SK-N-SH (cell line): ENCODE measurements around the gene TNFAIP8L1. TPM values are rescaled to one million over a fixed set of nuclear protein-coding genes. Genes with fewer than 3 reads are reported as not detected.
A peak's percentile ranks its signal among the peaks of the same experiment; 100 is the strongest.

ENCODE experiments used
- CTCF ChIA-PET: fragments of 300-600, 350-600 bp; formaldehyde crosslinking; extraction: SDS; loops from one replicate; lab custom pipeline; 2021; lab: Yijun Ruan, JAX
- POLR2A ChIA-PET: fragments of 350-600 bp; sonication (Branson Sonifier 250); formaldehyde crosslinking; extraction: SDS; loops from one replicate; lab custom pipeline; 2020; ENCODE audit warnings: antibody characterized with exemption, inconsistent platforms; lab: Yijun Ruan, JAX
- DNase-seq: peaks from one replicate; pipeline ENCODE4 v3.0.0; 2012
- H2AFZ ChIP-seq: fragments of 200-600 bp; sonication (generic); 2 replicates; pipeline ENCODE4 v1.8.1; 2016; ENCODE audit warnings: antibody characterized with exemption, mild to moderate bottlenecking, low read depth
- H3F3A ChIP-seq: fragments of 200-600 bp; sonication (generic); replicated peaks from 2 replicates; pipeline ENCODE3; 2016; ENCODE audit warnings: antibody characterized with exemption, mild to moderate bottlenecking; ENCODE audit not compliant: insufficient read depth
- H3K27ac ChIP-seq, 2 experiments: fragments of 200-500 bp in 1 of 2; fragments of 200-600 bp in 1 of 2; sonication (Bioruptor generic) in 1 of 2; sonication (generic), shearing (Covaris generic) in 1 of 2; 2 replicates each; pipeline versions ENCODE4 v1.5.1 to v1.6.1; 2014 to 2016; ENCODE audit warnings: low read depth in 2 of 2, inconsistent platforms in 1 of 2, low read length in 1 of 2, mild to moderate bottlenecking in 1 of 2, mixed read lengths in 1 of 2
- H3K27me3 ChIP-seq: fragments of 200-600 bp; sonication (generic), shearing (Covaris generic); 2 replicates; pipeline ENCODE4 v1.6.1; 2016; ENCODE audit warnings: mixed run types; ENCODE audit not compliant: insufficient read depth
- H3K36me3 ChIP-seq, 2 experiments: fragments of 200-500 bp in 1 of 2; fragments of 200-600 bp in 1 of 2; sonication (Bioruptor generic) in 1 of 2; sonication (generic) in 1 of 2; replicated peaks in 1 of 2; 2 replicates each; pipeline versions ENCODE3 to v1.5.1; 2014 to 2016; ENCODE audit warnings: low read length in 1 of 2, mild to moderate bottlenecking in 1 of 2; ENCODE audit not compliant: insufficient read depth in 2 of 2, control insufficient read depth in 1 of 2
- H3K4me1 ChIP-seq, 2 experiments: fragments of 200-500 bp in 1 of 2; fragments of 200-600 bp in 1 of 2; sonication (Bioruptor generic) in 1 of 2; sonication (generic), shearing (Covaris generic) in 1 of 2; 2 replicates each; pipeline versions ENCODE4 v1.5.1 to v1.6.1; 2014 to 2016; ENCODE audit warnings: low read depth in 1 of 2, low read length in 1 of 2, mixed run types in 1 of 2; ENCODE audit not compliant: insufficient read depth in 2 of 2, control insufficient read depth in 1 of 2
- H3K4me2 ChIP-seq: fragments of 200-600 bp; sonication (generic), shearing (Covaris generic); 2 replicates; pipeline ENCODE4 v1.6.1; 2017; ENCODE audit warnings: mixed run types
- H3K4me3 ChIP-seq, 2 experiments: fragments of 200-500 bp in 1 of 2; fragments of 200-600 bp in 1 of 2; sonication (Bioruptor generic) in 1 of 2; sonication (generic), shearing (Covaris generic) in 1 of 2; 2 replicates each; pipeline versions ENCODE4 v1.5.1 to v1.8.1; 2014 to 2016; ENCODE audit warnings: low read depth in 2 of 2, inconsistent platforms in 1 of 2, low read length in 1 of 2, mild to moderate bottlenecking in 1 of 2, mixed read lengths in 1 of 2, moderate library complexity in 1 of 2
- H3K79me2 ChIP-seq: fragments of 200-600 bp; sonication (generic); 2 replicates; pipeline ENCODE4 v1.8.1; 2017; ENCODE audit warnings: mild to moderate bottlenecking; ENCODE audit not compliant: insufficient read depth
- H3K9ac ChIP-seq: fragments of 200-600 bp; sonication (generic); 2 replicates; pipeline ENCODE4 v1.6.1; 2017; ENCODE audit warnings: mixed run types
- H3K9me2 ChIP-seq: fragments of 200-600 bp; sonication (generic); 2 replicates; pipeline ENCODE4 v1.6.1; 2017; ENCODE audit warnings: mixed run types
- H3K9me3 ChIP-seq: fragments of 200-600 bp; sonication (generic); 2 replicates; pipeline ENCODE4 v1.6.1; 2017; ENCODE audit warnings: mixed run types, mild to moderate bottlenecking, moderate library complexity
- H4K20me1 ChIP-seq: fragments of 200-600 bp; sonication (generic); 2 replicates; pipeline ENCODE4 v1.6.1; 2017; ENCODE audit warnings: mild to moderate bottlenecking, mixed run types; ENCODE audit not compliant: insufficient read depth
- FOSL2 ChIP-seq: IDR thresholded peaks from 2 replicates; pipeline ENCODE4 v1.4.0; 2012; ENCODE audit warnings: low read depth, mild to moderate bottlenecking, moderate library complexity, borderline replicate concordance
- FOXJ3 ChIP-seq: sonication (generic); formaldehyde crosslinking; IDR thresholded peaks from 2 replicates; pipeline ENCODE4 v1.5.1; 2020; ENCODE audit warnings: mild to moderate bottlenecking, missing genetic modification reagents
- GABPA ChIP-seq: IDR thresholded peaks from 2 replicates; pipeline ENCODE4 v1.4.0; 2012; ENCODE audit warnings: low read depth, mild to moderate bottlenecking
- RFX5 ChIP-seq: IDR thresholded peaks from 2 replicates; pipeline ENCODE4 v1.6.1; 2012; ENCODE audit warnings: mild to moderate bottlenecking, improper control_type of control experiment, low read length
- SMC3 ChIP-seq: IDR thresholded peaks from 2 replicates; pipeline ENCODE4 v1.6.1; 2012; ENCODE audit warnings: low read depth, low read length, improper control_type of control experiment
- WGBS: methylation state at CpG from one replicate; pipeline ENCODE4 v1.1.6; 2017; ENCODE audit warnings: low lambda C conversion rate; 5-methylcytosine and 5-hydroxymethylcytosine counted together
- polyA plus RNA-seq, 3 experiments: library from polyadenylated mRNA; depleted of rRNA; stranded (reverse); fragments of >200 nt; gene quantifications; 2 replicates each; pipeline ENCODE4 v1.2.3, GENCODE V29; 2012
- TF ChIP-seq, protein P1 (sequence below): fragments of 200-600 bp; sonication (generic); IDR thresholded peaks from 2 replicates; pipeline ENCODE4 v1.6.1; 2017; ENCODE audit warnings: antibody characterized with exemption, mild to moderate bottlenecking, moderate library complexity
- TF ChIP-seq, protein P2 (sequence below): IDR thresholded peaks from 2 replicates; pipeline ENCODE4 v1.4.0; 2012; ENCODE audit warnings: low read depth, borderline replicate concordance
- TF ChIP-seq, protein P3 (sequence below): fragments of 150-350 bp; IDR thresholded peaks from 2 replicates; pipeline ENCODE4 v1.6.1; 2016; ENCODE audit warnings: mild to moderate bottlenecking, low read depth, low read length

The TNFAIP8L1 gene
- polyA plus RNA-seq, 1 of the 3 experiments (the other 2 are of a cell fraction): 6.4 TPM

DNA sequence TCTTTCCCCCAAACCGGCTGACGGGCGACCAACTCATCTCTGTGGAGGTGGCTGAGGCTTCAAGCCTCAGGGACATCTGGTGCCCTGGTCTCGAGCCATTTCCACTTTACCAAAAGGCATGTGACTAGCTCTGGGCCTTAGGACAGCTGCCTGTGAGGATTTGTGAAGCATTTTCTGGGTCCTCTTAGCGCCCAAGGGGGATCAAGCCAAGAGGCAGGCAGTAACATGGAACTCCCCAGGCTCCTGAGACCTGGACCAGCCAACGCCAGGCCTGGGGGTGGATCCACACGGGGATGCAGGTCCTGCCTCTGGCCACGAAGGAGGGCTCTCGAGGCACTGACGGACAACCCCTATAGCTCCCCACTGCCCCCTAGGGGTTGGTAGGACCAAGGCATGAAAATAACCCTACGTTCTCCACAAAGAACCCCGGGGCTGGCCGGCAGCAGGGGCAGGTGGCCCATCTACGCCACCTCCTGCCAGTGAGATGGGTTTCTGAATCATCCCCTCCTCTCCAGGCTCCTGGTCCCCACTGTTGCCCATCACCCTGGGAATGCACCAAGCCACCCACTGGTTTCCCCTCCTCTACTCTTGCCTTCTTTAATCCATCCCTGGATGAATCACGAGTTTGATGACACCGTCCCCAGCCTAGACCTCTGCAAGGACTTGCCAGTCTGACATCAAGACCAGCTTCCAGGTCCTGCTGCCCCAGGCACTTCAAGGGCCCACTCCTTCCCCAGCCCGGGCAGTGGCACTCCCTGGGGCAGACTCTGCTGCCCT lies 37.8 kb downstream of the TNFAIP8L1 start:
- Histone ChIP-seq H4K20me1 (no peaks in the 10 kb centered on the region), H3K4me1 (no peaks in the 10 kb centered on the region), H3K36me3 (peaks cover 11 to 16% of the 10 kb centered on the region in 2 experiments), H3K4me3 (no peak overlapping the region), H3K9ac (no peak overlapping the region), H3K9me2 (no peaks in the 10 kb centered on the region), H3F3A (peaks cover 15% of the 10 kb centered on the region), H3K9me3 (no peaks in the 10 kb centered on the region), H3K79me2 (no peaks in the 10 kb centered on the region), H3K4me2 (no peak overlapping the region), H3K27me3 (no peaks in the 10 kb centered on the region), H2AFZ (no peak overlapping the region), H3K27ac (no peak overlapping the region)
- DNase-seq: peak; percentile 69
- POLR2A ChIA-PET: interaction anchor here (0.5 kb wide), 1 partner anchor 10 kb away, joined by 5 read pairs; no protein-coding TSS in a partner anchor
- CTCF ChIA-PET: interaction anchor here (1.0 to 1.8 kb wide), 4 partner anchors 12 to 132 kb away, joined by 3 to 9 read pairs (median 4); no protein-coding TSS in a partner anchor
- TF ChIP-seq, protein P1, sequence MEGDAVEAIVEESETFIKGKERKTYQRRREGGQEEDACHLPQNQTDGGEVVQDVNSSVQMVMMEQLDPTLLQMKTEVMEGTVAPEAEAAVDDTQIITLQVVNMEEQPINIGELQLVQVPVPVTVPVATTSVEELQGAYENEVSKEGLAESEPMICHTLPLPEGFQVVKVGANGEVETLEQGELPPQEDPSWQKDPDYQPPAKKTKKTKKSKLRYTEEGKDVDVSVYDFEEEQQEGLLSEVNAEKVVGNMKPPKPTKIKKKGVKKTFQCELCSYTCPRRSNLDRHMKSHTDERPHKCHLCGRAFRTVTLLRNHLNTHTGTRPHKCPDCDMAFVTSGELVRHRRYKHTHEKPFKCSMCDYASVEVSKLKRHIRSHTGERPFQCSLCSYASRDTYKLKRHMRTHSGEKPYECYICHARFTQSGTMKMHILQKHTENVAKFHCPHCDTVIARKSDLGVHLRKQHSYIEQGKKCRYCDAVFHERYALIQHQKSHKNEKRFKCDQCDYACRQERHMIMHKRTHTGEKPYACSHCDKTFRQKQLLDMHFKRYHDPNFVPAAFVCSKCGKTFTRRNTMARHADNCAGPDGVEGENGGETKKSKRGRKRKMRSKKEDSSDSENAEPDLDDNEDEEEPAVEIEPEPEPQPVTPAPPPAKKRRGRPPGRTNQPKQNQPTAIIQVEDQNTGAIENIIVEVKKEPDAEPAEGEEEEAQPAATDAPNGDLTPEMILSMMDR: peak; percentile 50
- TF ChIP-seq SMC3 (no peak), GABPA (no peak), FOSL2 (no peak), RFX5 (no peak), FOXJ3 (no peak)
- TF ChIP-seq, protein P2, sequence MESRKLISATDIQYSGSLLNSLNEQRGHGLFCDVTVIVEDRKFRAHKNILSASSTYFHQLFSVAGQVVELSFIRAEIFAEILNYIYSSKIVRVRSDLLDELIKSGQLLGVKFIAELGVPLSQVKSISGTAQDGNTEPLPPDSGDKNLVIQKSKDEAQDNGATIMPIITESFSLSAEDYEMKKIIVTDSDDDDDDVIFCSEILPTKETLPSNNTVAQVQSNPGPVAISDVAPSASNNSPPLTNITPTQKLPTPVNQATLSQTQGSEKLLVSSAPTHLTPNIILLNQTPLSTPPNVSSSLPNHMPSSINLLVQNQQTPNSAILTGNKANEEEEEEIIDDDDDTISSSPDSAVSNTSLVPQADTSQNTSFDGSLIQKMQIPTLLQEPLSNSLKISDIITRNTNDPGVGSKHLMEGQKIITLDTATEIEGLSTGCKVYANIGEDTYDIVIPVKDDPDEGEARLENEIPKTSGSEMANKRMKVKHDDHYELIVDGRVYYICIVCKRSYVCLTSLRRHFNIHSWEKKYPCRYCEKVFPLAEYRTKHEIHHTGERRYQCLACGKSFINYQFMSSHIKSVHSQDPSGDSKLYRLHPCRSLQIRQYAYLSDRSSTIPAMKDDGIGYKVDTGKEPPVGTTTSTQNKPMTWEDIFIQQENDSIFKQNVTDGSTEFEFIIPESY: no peak
- TF ChIP-seq, protein P3, sequence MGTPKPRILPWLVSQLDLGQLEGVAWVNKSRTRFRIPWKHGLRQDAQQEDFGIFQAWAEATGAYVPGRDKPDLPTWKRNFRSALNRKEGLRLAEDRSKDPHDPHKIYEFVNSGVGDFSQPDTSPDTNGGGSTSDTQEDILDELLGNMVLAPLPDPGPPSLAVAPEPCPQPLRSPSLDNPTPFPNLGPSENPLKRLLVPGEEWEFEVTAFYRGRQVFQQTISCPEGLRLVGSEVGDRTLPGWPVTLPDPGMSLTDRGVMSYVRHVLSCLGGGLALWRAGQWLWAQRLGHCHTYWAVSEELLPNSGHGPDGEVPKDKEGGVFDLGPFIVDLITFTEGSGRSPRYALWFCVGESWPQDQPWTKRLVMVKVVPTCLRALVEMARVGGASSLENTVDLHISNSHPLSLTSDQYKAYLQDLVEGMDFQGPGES: no peak
- 94% methylated on average over 8 of the region's 17 CpGs for WGBS
